GM18907 (cell line): ENCODE measurements around the gene ZNF691.
"Not testable (repeated sequence)": the region's sequence is repeated elsewhere in the genome, so short reads cannot be mapped to it uniquely, and the experiment has no call there.

Experiments used
- ATAC-seq: cut with Tn5 transposase; IDR thresholded peaks from one replicate; pipeline ENCODE4 v1.9.1; 2021; ENCODE audit warnings: mild to moderate bottlenecking, moderate library complexity; ENCODE audit not compliant: unreplicated experiment

Gene ZNF691

GRCh38 chr1:42856554-42856953 is 10.1 kb downstream of the ZNF691 start:
- ATAC-seq: not testable (repeated sequence)

GRCh38 chr1:42859366-42859765 is 13.0 kb downstream of the ZNF691 start:
- not testable (repeated sequence) for ATAC-seq

GRCh38 chr1:42860339-42861013 is 14.1 kb downstream of the ZNF691 start:
- no peak for ATAC-seq

DNA sequence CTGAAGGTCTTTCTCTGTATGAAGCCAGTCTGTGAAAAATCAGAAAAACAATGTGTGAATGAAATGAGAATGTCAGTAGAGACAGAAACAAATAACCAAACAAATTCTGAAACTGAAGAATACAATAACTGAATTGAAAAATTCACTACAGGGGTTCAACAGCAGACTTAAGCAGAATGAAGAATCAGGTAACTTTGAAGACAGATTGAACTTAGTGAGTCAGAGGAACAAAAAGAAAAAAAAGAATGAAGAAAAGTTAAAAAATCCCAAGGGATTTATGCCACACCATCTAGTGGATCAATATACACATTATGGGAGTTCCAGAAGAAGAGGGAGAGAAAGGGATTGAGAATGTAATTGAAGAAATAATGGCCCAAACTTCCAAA is 14.6 kb downstream of the ZNF691 start:
- ATAC-seq: no peak

DNA sequence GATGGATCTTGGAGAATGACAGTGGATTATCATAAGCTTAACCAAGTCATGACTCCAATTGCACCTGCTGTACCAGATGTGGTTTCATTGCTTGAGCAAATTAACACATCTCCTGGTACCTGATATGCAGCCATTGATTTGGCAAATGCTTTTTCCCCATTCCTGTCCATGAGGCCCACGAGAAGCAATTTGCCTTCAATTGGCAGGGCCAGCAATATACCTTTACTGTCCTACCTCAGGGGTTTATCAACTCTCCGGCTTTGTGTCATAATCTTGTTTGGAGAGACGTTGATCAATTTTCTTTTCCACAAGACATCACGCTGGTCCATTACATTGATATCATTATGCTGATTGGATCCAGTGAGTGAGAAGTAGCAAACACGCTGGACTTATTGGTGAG is 20.1 kb downstream of the ZNF691 start:
- no peak for ATAC-seq

DNA sequence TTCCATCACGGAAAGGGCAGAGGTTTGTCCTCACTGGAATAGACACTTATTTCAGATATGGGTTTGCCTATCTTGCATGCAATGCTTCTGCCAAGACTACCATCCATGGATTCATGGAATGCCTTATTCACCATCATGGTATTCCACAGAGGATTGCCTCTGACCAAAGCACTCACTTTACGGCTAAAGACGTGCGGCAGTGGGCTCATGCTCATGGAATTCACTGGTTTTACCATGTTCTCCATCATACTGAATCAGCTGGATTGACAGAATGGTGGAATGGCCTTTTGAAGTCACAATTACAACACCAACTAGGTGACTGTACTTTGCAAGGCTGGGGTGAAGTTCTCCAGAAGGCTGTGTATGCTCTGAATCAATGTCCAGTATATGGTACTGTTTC is 22.1 kb downstream of the ZNF691 start:
- ATAC-seq: not testable (repeated sequence)

GRCh38 chr1:42869254-42869653 is 22.8 kb downstream of the ZNF691 start:
- ATAC-seq: not testable (repeated sequence)

- not testable (repeated sequence) for ATAC-seq
These were observed 23.3 kb downstream of the ZNF691 start for GRCh38 chr1:42869751-42870150.

DNA sequence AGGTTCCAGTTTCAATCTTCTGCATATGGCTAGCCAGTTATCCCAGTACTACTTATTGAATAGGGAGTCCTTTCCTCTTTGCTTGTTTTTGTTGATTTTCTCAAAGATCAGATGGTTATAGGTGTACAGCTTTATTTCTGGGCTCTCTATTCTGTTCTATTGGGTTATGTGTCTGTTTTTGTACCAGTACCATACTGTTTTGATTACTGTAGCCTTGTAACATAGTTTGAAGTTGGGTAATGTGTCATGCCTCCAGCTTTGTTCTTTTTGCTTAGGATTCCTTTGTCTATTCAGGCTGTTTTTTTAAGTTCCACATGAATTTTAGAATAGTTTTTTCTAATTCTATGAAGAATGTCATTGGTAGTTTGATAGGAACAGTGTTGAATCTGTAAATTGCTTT is 26.7 kb downstream of the ZNF691 start:
- not testable (repeated sequence) for ATAC-seq

DNA sequence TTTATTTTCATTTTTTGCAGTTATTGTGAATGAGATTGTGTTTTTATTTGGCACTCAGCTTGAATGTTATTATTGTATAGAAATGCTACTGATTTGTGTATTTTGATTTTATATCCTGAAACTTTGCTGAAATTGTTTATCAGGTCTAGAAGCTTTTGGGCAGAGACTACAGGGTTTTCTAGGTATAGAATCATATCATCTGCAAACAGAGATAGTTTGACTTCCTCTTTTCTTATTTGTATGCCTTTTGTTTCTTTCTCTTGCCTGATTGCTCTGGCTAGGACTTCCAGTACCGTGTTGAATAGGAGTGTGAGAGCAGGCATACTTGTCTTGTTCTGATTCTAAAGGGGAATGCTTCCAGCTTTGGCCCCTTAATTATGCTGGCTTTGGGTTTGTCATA is 27.3 kb downstream of the ZNF691 start:
- ATAC-seq: no peak

GRCh38 chr1:42876009-42876408 is 29.6 kb downstream of the ZNF691 start:
- no peak for ATAC-seq

GRCh38 chr1:42877380-42877779 is 31.0 kb downstream of the ZNF691 start:
- ATAC-seq: no peak

GRCh38 chr1:42880384-42880783 is 34.0 kb downstream of the ZNF691 start:
- ATAC-seq: no peak

DNA sequence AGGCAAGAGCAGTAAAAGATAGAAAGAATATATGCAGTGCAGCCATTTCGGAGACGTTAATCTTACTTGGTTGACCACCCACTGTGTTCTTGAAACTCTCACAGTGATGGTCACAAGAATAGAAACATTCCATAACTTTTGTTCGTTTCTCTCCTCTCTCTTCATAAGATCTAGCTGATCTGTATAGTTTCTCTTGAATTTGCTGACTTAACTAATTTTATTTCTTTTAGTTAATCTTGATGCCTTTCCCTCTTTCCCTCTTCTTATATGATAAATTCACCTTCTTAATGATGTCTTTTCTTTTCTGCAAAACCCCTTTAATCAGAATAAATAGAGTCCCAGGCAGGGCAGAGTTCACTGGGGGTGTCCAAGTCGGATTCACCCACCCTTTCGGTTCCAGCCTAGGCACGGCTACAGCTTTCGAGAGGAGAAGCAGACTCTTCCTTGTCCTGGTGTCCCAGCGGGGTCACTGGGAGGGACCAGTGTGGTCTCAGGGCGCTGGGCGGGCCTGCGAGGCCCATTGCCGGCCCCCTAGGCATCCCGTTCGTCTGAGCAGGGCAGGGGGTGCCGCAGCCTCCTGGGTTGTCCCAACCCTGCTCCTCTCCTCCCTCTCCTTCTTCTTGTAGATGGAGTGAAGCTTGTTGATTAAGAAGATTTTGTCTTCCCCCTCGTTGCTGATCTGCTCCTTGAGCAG is 39.8 kb downstream of the ZNF691 start:
- ATAC-seq: no peak

DNA sequence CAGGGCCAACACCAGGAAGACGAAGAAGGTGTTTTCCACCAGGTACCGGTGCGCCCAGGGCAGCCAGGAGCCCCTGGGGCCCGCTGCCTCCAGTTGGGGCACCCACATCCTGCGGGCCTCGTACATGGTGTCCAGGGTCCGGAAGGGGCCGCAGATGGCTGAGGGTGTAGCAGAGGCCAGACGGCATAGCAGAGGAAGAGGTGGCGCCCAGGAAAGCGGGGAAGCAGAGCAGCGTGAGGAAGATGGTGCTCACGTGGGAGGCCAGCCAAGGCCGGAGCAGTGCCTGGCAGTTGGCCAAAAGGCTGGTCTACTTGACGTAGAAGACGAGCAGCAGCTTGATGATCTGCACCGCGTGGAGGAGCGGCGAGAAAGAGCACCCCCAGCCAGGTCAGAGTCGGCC is 40.4 kb downstream of the ZNF691 start:
- ATAC-seq: no peak

GRCh38 chr1:42887366-42887765 is 41.0 kb downstream of the ZNF691 start:
- no peak for ATAC-seq

DNA sequence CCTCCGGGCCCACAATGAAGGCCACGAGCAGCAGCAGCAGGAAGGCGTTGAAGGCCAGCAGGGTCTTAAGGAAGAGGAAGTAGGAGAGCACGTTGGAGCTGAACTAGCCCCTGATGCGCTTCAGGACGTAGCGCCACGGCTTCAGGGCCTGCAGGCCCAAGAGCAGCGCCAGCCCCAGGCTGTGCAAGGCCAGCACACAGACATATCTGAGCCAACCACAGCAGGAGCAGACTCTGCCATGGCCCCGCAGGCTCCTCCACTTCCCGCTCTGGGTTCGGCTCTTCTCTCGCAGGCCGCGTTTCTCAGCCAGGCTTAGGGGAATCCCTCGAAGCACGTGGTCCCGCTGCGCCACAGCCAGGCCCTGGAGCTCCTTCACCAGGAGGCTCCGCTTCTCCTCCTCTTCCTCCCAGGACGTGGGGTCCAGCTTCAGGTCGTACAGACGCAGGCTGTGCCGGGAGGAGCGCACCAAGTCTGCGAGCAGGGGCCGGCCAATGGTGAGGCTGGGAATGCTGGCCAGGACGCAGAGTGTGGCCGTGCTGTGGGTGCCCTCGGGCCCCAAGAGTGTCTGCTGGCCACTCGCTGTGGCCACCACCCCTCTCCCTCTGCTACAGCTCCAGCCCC is 41.7 kb downstream of the ZNF691 start:
- ATAC-seq: no peak

DNA sequence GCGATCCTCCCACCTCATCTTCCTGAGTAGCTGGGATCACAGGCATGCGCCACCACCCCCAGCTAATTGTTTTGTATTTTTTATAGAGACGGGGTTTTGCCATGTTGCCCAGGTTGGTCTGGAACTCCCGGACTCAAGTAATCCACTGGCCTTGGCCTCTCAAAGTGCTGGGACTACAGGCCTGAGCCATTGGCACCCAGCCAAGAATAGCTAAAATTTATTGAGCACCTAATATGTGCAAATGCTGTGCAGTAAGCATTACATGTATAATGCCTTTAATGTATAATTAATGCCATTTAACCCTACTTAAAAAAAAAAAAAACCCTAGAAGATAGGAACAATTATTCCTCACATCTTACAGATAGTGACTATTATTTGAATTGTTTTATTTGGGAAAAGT is 42.9 kb downstream of the ZNF691 start:
- ATAC-seq: no peak

GRCh38 chr1:42891465-42892138 is 45.2 kb downstream of the ZNF691 start:
- no peak for ATAC-seq

- not testable (repeated sequence) for ATAC-seq
These were observed 53.5 kb downstream of the ZNF691 start for GRCh38 chr1:42899960-42900359.
